ENCODE results near the gene ZFX. TPM values are rescaled to one million over a fixed set of nuclear protein-coding genes. Genes with fewer than 3 reads are reported as not detected.
A peak's percentile ranks its signal among the peaks of the same experiment; 100 is the strongest.
"Not testable (repeated sequence)": the region's sequence is repeated elsewhere in the genome, so short reads cannot be mapped to it uniquely, and the experiment has no call there.

ZFX gene
- 10 to 100 TPM; 29.1 to 47.8 (median 33.3) TPM for polyA plus RNA-seq (ENCODE audit: insufficient read depth in 1 of 5, insufficient read length in 5 of 5, low replicate concordance in 1 of 5)
- long read RNA-seq, donor 1, partial matches to known transcripts = 0 of 3 reads
- long read RNA-seq, donor 1, other reads (novel, unspliced or antisense) = 0 of 3 reads
- long read RNA-seq, donor 2 = 0 reads
- long read RNA-seq, donor 3, full-length matches to known transcripts = 1 of 1 reads
- long read RNA-seq, donor 3, partial matches to known transcripts = 0 of 1 reads
- long read RNA-seq, donor 3, other reads (novel, unspliced or antisense) = 0 of 1 reads
- long read RNA-seq, donor 4 = 0 reads
- long read RNA-seq, donor 5, partial matches to known transcripts = 0 of 2 reads
- long read RNA-seq, donor 5, other reads (novel, unspliced or antisense) = 0 of 2 reads
- long read RNA-seq, donor 6, full-length matches to known transcripts = 2 of 2 reads
- long read RNA-seq, donor 6, partial matches to known transcripts = 0 of 2 reads
- long read RNA-seq, donor 6, other reads (novel, unspliced or antisense) = 0 of 2 reads
- long read RNA-seq, donor 7 = 0 reads
- long read RNA-seq, donor 8, full-length matches to known transcripts = 2 of 2 reads
- long read RNA-seq, donor 8, partial matches to known transcripts = 0 of 2 reads
- long read RNA-seq, donor 8, other reads (novel, unspliced or antisense) = 0 of 2 reads

- peak; percentile 53 to 80 for DNase-seq
Observed at GRCh38 chrX:24149351-24150050, at the start of gene ZFX. ZFX (plus strand) TSS chrX:24149729; CDS start chrX:24172743, 23,014 bp downstream.

GRCh38 chrX:24100713-24101112 lies 48.8 kb upstream of the ZFX start:
- DNase-seq = no peak

GRCh38 chrX:24110069-24110468 lies 39.5 kb upstream of the ZFX start:
- DNase-seq = no peak

DNA sequence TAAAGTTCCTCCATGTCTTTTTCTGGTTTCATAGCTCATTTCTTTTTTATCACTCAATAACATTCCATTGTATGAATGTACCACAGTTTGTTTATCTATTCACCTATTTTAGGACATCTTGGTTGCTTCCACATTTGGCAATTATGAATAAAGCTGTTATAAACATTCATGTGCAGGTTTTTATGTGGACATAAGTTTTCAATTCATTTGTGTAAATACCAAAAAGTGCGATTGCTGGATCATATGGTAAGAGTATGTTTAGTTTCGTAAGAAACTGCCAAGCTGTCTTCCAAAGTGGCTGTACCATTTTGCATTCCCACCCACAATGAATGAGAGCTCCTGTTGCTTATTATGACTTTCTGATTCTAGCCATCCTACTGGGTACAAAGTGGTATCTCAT lies 36.3 kb upstream of the ZFX start:
- no peak for DNase-seq

- peak; percentile 62 to 73 for DNase-seq
Observed at GRCh38 chrX:24117258-24117657, 32.3 kb upstream of the ZFX start.

DNA sequence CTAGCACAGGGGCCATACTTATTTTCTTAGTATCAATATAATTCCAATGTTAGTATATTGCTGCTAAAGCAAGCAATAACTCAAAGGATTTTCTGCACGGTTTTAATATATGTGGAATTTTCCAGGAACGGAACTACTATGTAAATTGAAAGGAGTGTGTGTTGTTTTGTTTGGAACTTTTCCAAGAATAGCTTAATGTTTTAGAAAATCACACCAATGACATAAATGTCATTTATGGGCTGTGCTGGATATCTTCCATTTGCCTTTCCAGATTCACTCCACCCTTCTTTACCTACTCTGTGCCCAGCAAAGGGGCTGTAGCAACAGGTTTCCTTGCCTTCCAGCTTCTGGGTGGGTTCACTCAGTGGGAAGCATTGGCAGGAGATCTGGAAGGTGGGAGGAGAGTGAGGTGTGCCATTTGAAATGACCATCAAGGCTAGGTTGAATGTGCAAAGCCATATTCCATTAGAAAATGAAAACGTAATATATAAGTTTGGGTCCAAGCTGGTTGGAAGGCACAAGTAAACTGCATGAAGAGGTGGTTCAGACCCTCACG lies 25.2 kb upstream of the ZFX start:
- no peak for DNase-seq

DNA sequence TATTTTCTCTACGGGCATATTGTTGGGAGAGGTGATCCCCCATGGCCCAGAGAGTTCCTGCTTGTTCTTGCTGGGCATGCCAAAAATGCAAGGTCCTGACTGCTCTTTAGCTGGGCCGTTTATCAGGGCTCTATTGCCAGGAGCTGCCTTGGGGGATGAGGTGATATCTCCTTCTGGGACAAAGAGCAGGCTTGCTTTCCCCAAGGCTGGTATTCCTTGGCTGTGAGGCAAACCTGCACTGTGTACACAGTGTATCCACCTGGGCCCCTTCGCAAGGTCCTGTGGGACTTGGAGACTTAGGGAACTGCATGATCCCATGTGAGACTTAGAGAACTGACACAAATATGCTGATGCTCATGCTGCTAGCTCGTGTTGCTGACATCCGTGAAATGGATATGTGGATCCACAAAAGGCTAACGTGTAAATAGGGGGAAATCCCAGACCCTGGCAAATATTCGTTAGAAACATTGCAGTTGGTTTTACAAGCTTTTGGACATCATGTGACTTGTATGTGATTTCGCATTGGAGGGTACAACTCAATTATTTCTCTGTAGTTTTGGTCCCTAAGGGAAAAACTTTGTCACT lies 24.4 kb upstream of the ZFX start:
- DNase-seq = no peak

DNA sequence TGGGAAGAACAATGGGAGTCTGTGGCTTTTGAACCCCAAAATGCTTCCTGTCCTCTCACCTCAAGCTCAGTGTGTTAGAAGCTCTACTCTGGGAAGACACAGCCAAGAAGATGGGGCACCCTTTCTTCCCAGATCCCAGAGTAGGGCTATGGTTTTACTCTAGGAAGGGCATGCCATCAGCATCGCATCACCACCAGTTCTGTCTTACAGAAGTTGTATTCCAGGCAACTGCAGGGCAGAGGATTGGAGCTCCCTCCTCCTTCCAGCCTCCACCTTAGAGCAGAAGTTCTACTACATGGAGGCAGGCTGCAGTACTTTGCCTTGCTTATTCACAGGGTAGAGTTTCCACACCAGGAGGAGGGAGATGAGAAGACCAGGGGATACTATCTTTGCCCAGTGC lies 18.1 kb upstream of the ZFX start:
- no peak for DNase-seq

GRCh38 chrX:24133312-24133711 lies 16.2 kb upstream of the ZFX start:
- DNase-seq = no peak

DNA sequence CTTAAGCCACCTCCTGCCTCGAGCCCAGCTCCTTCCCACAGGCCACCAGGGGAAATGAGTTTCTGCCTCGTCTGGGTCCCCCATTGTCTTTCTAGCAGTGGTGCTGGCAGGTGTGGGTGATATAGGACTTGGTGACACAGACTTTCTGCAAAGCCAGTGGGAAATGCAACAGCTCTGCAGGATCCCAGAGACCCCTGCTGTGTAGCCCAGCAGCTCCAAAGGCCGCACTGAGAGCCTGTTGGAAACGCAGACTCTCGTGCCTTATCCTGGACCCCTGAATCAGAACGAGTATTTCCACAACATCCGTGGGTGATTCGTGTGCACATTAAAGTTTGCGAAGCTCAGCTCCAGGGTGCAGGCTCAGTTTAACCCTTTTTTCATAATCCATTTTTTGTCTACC lies 13.8 kb upstream of the ZFX start:
- not testable (repeated sequence) for DNase-seq

- DNase-seq = no peak
Observed at GRCh38 chrX:24137192-24137591, 12.3 kb upstream of the ZFX start.

- not testable (repeated sequence) for DNase-seq
Observed at GRCh38 chrX:24143982-24144381, 5.5 kb upstream of the ZFX start.

GRCh38 chrX:24144528-24144927 lies 5.0 kb upstream of the ZFX start:
- no peak for DNase-seq

DNA sequence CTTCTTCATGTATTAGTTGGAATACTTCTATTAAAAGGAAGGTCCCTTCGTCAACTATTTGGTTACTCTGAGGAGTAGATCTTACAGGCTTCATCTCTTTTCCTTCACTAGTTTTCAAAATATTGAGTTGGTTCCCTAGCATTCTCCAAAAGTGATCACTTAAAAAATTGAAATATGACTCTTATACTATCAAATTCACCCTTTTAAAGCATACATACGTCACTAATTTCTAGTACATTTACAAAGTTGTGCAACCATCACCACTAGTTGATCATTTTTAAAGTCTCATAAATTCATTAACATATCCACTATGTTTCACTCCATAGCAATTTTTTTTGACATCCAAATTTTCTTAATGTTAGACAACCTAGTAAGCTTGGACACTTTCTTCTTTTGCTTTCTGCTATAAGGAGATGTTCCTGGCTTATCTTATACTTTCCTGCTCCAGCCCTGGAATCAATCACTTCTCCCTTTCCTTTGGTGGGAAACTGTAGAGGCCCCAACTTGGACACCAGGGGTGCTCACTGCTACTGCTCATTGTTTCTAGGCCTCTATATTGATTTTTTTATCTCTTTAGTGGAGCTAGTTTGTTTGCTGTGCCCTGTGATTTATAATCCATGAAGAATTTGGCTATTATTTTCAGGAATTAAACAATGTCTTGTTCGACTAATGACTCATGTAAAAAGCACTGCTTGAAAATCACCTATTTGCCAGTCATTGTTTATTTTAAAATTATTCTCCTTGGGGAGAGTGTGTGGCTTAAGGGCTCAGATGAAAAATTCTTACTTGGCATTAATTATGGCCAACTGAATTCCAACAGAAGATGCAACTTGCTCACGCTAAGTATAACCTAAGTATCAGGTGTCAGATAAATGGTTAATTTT lies 4.0 kb upstream of the ZFX start:
- no peak for DNase-seq

DNA sequence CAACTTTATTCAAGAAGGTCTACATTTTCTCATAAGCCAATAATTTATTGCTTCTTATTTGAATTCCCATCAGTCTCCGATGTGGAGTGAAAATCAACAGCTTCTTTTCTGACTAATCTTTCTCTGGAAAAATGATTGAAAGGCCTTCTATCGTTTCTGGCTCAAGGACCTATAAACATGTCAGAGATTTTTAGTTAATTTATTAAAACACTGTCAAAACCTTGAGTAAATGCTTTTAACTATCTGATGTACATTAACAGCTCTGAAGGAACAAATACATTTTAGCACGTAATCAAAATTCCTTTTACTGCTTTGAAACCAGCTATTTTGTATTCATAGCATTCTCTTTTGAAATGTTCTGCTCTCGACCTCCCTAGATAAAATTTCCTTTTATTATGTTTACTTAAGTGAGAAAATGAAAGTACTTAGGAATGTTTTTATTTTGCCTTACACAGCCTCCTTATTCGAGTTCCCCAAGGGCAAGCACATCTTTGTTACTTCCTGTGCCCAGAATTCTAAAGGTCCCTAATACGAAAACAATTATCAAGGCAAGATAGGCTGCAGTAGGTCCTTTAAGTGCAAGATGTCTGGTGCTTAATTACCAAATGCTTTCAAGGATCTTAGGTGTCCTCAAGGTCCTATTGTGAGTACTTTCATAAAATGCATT lies 3.1 kb upstream of the ZFX start:
- DNase-seq = peak in 1 of 2 donors; percentile 35

- DNase-seq = no peak
Observed at GRCh38 chrX:24147165-24147564, 2.4 kb upstream of the ZFX start.

GRCh38 chrX:24148121-24148520 lies 1.4 kb upstream of the ZFX start:
- no peak for DNase-seq

DNA sequence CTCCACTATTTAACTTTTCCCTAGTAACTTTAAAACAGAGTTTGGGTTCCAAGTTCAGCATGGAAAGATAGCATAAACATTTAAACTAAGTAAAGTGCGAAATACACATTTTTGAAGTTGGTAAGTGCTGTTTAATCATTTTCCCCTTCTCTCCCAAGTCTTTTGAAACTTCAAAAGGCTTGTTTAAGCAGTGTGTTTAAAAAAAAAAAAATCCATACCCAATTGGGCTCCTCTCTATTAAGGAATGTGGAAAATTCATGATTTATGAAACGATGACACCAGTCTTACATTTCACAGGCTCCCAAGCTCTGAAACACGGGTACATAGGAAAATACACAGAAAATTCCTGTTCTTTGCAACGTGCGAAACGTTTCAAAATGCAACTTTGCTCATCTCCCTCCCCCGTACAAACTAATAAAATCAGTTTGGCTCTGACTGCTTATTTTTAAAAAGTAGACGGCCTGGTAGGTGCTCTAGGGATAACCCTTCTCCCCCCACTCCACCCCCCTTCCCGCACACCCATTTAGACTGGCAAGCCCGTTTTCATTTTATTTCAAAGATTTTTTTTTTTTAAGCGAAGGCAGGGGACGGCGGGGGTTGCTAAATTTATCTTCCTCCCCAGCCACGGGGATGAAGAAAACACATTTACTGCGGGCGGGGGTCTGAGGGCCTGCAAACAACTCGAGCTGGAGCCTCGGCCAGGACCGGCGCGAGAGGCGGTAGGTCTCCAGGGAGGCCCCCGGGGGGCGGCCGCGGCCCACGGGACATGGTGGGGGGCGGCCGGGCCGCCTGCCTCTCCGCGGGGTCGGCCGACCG lies 786 bp upstream of the ZFX start:
- DNase-seq = peak; percentile 41 to 50

DNA sequence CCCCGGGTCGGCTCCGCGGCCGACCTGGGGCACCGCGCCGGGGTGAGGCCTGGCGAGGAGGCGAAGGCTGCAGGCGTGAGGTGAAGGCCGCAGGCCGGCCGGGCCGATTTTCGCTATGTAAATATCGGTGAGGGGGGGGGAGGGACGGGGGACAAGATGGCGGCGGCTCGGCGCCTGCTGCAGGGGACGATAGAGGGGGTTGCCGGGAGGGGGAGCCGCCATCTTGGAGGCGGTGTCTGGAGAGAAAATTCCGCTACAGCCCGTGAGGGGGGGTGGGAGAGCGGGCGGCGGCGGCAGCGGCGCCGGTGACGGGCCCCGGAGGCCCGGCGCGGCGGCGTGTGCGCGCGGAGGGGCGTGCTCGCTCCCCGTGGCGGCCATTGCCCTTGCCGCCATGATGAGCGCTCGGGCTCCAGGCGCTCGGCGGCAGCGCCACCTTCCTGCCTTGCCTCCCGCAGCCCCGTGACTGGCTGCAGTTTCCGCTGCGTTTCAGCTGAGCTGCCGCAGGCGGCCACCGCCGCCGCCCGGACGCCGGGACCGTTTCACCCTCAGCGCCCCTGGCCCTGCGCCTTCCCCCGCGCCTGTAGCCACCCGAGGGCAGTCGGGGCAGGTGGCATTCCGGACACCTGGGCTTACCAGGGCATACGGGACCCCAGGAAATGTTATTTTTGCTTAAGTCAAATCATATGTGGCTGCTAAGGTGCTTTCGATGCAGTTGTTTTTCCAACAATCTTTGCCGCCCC lies 692 bp downstream of the ZFX start:
- DNase-seq = peak; percentile 95
